ENCODE measurements around the gene LYSMD3.

GRCh38 chr5:90549729-90550275 is 20.4 kb upstream of the LYSMD3 start:
- TF ChIP-seq CTCF (conservative IDR thresholded peaks at IDR 0.05; ENCODE audit: low read depth, low read length) (no peak), EZH2 (IDR thresholded peaks at IDR 0.05; ENCODE audit: borderline replicate concordance, low read depth, low read length, poor library complexity, severe bottlenecking) (no peak)
